ENCODE data around the gene ACACB. TPM values are rescaled to one million over a fixed set of nuclear protein-coding genes. Genes with fewer than 3 reads are reported as not detected.

ACACB gene
- total RNA-seq, 4 donors from 2014 or later, result 69.5 to 132 (median 93.6) TPM

DNA sequence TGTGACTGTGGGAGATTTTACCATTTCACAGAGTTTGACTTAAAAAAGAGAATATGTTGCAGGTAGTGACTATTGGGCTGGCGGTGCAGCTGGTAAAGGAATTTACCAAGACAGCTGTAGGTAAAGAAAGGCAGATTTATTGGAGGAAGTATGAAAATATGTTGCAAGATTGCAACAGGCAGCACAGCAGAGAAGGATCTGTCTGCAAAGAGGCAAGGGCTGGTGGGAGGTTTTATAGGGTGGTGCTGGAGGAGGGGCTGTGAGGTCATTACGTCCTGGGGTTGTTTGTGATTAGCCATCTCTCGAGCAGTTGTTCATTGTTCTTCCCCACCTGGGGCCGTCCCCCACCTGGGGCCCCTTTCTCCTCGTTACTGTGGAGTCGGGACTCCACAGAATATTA, 62.1 kb downstream of the ACACB start:
- H3K27me3 ChIP-seq, result no peaks in the 10 kb centered on the region

DNA sequence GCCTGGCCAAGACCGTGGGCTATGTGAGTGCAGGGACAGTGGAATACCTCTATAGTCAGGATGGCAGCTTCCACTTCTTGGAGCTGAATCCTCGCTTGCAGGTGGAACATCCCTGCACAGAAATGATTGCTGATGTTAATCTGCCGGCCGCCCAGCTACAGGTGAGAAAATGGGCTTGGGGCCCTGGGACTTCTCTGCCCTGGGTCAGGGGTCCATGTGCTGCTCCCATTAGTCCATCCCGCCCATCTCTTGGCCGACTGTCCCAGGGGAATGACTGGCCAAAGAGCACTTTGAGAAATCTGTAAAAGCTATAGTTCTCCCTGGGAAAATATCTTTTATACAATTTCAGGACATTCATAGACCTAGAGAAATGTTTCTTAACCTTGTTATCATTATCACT, 63.5 kb downstream of the ACACB start:
- H3K27me3 ChIP-seq, result no peaks in the 10 kb centered on the region
- peaks cover 0 to 37% (median 13%) of the 10 kb centered on the region in 4 donors for H3K36me3 ChIP-seq
- 92 to 93% methylated on average over 5 to 6 of the region's 6 CpGs for WGBS, 2 donors (ENCODE audit: low coverage in 1 of 2)
- TF ChIP-seq POLR2A (IDR thresholded peaks at IDR 0.05) (no peak), EP300 (IDR thresholded peaks at IDR 0.05; ENCODE audit: low read depth) (no peak), POLR2AphosphoS5 (IDR thresholded peaks at IDR 0.05) (no peak)
- TF ChIP-seq, protein P1, sequence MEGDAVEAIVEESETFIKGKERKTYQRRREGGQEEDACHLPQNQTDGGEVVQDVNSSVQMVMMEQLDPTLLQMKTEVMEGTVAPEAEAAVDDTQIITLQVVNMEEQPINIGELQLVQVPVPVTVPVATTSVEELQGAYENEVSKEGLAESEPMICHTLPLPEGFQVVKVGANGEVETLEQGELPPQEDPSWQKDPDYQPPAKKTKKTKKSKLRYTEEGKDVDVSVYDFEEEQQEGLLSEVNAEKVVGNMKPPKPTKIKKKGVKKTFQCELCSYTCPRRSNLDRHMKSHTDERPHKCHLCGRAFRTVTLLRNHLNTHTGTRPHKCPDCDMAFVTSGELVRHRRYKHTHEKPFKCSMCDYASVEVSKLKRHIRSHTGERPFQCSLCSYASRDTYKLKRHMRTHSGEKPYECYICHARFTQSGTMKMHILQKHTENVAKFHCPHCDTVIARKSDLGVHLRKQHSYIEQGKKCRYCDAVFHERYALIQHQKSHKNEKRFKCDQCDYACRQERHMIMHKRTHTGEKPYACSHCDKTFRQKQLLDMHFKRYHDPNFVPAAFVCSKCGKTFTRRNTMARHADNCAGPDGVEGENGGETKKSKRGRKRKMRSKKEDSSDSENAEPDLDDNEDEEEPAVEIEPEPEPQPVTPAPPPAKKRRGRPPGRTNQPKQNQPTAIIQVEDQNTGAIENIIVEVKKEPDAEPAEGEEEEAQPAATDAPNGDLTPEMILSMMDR (IDR thresholded peaks at IDR 0.05), result no peak
- H3K4me3 ChIP-seq, result no peak overlapping the region
- H3K27ac ChIP-seq, result no peak overlapping the region
- intact Hi-C loops (cut with DNase I; ENCODE audit: low total_unique reads), result no loop called here
- H3K4me1 ChIP-seq, result no peaks in the 10 kb centered on the region
- no peak for DNase-seq
- in situ Hi-C loops (cut with MboI; ENCODE audit: low pct_ligation_motif_present in 1 of 4, low pct_unique_long_range_greater_than_20kb in 1 of 4, low sequenced_read_pairs in 3 of 4), result no loop called here
- no peaks in the 10 kb centered on the region for H3K9me3 ChIP-seq

More for the DNA sequence above, 62.1 kb downstream of the ACACB start:
- no peak for DNase-seq
- Histone ChIP-seq H3K9me3 (no peaks in the 10 kb centered on the region), H3K4me3 (no peak overlapping the region), H3K4me1 (no peaks in the 10 kb centered on the region), H3K27ac (no peak overlapping the region), H3K36me3 (peaks cover 0 to 38% (median 10%) of the 10 kb centered on the region in 4 donors)
- intact Hi-C loops (cut with DNase I; ENCODE audit: low total_unique reads) (no loop called here), in situ Hi-C loops (cut with MboI; ENCODE audit: low pct_ligation_motif_present in 1 of 4, low pct_unique_long_range_greater_than_20kb in 1 of 4, low sequenced_read_pairs in 3 of 4) (no loop called here)
- TF ChIP-seq POLR2AphosphoS5 (IDR thresholded peaks at IDR 0.05) (no peak), EP300 (IDR thresholded peaks at IDR 0.05; ENCODE audit: low read depth) (no peak), POLR2A (IDR thresholded peaks at IDR 0.05) (no peak)
- TF ChIP-seq, protein P1 (IDR thresholded peaks at IDR 0.05), result no peak
- WGBS, 2 donors (ENCODE audit: low coverage in 1 of 2), result 85 to 100% methylated on average over 1 to 6 of the region's 6 CpGs

DNA sequence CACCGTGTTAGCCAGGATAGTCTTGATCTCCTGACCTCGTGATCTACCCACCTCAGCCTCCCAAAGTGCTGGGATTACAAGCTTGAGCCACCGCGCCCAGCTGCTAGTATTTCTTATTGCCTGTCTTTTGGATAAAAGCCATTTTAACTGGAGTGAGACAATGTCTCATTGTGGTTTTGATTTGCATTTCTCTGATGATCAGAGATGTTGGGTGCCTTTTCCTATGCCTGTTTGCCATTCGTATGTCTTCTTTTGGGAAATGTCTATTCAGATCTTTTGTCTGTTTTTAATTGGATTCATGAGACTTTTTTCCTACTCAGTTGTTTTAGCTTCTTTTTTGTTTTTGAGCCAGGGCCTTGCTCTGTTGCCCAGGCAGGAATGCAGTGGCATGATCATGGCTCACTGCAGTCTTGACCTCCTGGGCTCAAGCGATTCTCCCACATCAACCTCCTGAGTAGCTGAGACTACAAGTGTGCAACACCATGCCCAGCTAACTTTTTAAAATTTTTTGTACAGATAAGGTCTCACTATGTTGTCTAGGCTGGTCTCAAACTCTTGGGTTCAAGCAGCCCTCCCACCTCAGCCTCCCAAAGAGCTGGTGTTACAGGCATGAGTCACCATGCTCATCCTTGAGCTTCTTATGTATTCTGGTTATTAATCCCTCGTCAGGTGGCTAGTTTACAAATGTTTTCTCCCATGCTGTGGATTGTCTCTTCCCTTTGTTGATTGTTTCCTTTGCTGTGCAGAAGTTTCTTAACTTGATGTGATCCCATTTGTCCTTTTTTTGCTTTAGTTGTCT, 65.9 kb downstream of the ACACB start:
- in situ Hi-C loops (cut with MboI; ENCODE audit: low pct_ligation_motif_present in 1 of 4, low pct_unique_long_range_greater_than_20kb in 1 of 4, low sequenced_read_pairs in 3 of 4) (no loop called here), intact Hi-C loops (cut with DNase I; ENCODE audit: low total_unique reads) (no loop called here)
- no peaks in the 10 kb centered on the region for H3K27me3 ChIP-seq
- no peaks in the 10 kb centered on the region for H3K9me3 ChIP-seq
- no peak overlapping the region for H3K4me3 ChIP-seq
- peaks cover 0 to 50% (median 27%) of the 10 kb centered on the region in 4 donors for H3K36me3 ChIP-seq
- TF ChIP-seq POLR2AphosphoS5 (IDR thresholded peaks at IDR 0.05), result no peak
- TF ChIP-seq, protein P1 (IDR thresholded peaks at IDR 0.05), result no peak
- no peak for TF ChIP-seq EP300 (IDR thresholded peaks at IDR 0.05; ENCODE audit: low read depth)
- no peak for TF ChIP-seq POLR2A (IDR thresholded peaks at IDR 0.05)
- WGBS, 2 donors (ENCODE audit: low coverage in 1 of 2), result 78 to 100% methylated on average over 2 to 7 of the region's 7 CpGs
- DNase-seq, result no peak
- no peak overlapping the region for H3K27ac ChIP-seq
- no peaks in the 10 kb centered on the region for H3K4me1 ChIP-seq

DNA sequence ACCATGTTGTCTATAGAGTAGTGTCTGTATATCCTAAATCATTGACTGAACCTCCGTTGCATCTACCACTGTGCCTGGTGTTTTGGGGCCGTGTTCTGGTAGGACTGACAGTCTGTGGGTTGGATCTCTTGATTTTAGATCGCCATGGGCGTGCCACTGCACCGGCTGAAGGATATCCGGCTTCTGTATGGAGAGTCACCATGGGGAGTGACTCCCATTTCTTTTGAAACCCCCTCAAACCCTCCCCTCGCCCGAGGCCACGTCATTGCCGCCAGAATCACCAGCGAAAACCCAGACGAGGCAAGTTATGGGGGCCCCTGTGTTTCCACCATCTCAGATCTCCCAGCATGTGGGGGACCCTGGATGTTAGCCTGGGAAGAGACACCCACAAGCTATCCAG, 69.1 kb downstream of the ACACB start:
- Histone ChIP-seq H3K4me3 (no peak overlapping the region), H3K27ac (no peak overlapping the region), H3K36me3 (peaks cover 0 to 58% (median 24%) of the 10 kb centered on the region in 4 donors), H3K9me3 (no peaks in the 10 kb centered on the region), H3K27me3 (no peaks in the 10 kb centered on the region), H3K4me1 (no peaks in the 10 kb centered on the region)
- in situ Hi-C loops (cut with MboI; ENCODE audit: low pct_ligation_motif_present in 1 of 4, low pct_unique_long_range_greater_than_20kb in 1 of 4, low sequenced_read_pairs in 3 of 4) (no loop called here), intact Hi-C loops (cut with DNase I; ENCODE audit: low total_unique reads) (no loop called here)
- WGBS, 2 donors (ENCODE audit: low coverage in 1 of 2), result 92% methylated on average over 12 of the region's 12 CpGs; no CpG with 5 or more reads in 1 of the 2 donors
- DNase-seq, result no peak
- no peak for TF ChIP-seq POLR2A (IDR thresholded peaks at IDR 0.05)
- TF ChIP-seq POLR2AphosphoS5 (IDR thresholded peaks at IDR 0.05), result no peak
- TF ChIP-seq EP300 (IDR thresholded peaks at IDR 0.05; ENCODE audit: low read depth), result no peak
- TF ChIP-seq, protein P1 (IDR thresholded peaks at IDR 0.05), result no peak
